Epithelial cell of esophagus (primary cell): Measurements from ENCODE around the gene TRIP10.

Experiments
- DNase-seq: peaks from one replicate; pipeline ENCODE4 v3.0.0; 2010; ENCODE audit warnings: low read depth
- H3K4me3 ChIP-seq: 2 replicates; pipeline ENCODE4 v1.5.1; 2011; ENCODE audit warnings: mild to moderate bottlenecking, low read length, control low read depth
- TF ChIP-seq, protein P1 (sequence below): IDR thresholded peaks from 2 replicates; pipeline ENCODE4 v1.5.1; 2011; ENCODE audit warnings: low read depth, mild to moderate bottlenecking, low read length, control low read depth, inconsistent platforms; ENCODE audit not compliant: insufficient read depth; ENCODE audit errors: missing control alignments

The TRIP10 gene

GRCh38 chr19:6716610-6716970 lies 22.9 kb upstream of the TRIP10 start:
- TF ChIP-seq, protein P1, sequence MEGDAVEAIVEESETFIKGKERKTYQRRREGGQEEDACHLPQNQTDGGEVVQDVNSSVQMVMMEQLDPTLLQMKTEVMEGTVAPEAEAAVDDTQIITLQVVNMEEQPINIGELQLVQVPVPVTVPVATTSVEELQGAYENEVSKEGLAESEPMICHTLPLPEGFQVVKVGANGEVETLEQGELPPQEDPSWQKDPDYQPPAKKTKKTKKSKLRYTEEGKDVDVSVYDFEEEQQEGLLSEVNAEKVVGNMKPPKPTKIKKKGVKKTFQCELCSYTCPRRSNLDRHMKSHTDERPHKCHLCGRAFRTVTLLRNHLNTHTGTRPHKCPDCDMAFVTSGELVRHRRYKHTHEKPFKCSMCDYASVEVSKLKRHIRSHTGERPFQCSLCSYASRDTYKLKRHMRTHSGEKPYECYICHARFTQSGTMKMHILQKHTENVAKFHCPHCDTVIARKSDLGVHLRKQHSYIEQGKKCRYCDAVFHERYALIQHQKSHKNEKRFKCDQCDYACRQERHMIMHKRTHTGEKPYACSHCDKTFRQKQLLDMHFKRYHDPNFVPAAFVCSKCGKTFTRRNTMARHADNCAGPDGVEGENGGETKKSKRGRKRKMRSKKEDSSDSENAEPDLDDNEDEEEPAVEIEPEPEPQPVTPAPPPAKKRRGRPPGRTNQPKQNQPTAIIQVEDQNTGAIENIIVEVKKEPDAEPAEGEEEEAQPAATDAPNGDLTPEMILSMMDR = no peak
- no peak overlapping the region for H3K4me3 ChIP-seq
- DNase-seq = no peak

- no peak for DNase-seq
- TF ChIP-seq, protein P1 = no peak
- H3K4me3 ChIP-seq = no peak overlapping the region
These were observed 22.4 kb upstream of the TRIP10 start for GRCh38 chr19:6717036-6717435.

GRCh38 chr19:6717441-6717971 lies 22.0 kb upstream of the TRIP10 start:
- DNase-seq = no peak
- H3K4me3 ChIP-seq = no peak overlapping the region
- TF ChIP-seq, protein P1 = no peak

GRCh38 chr19:6718111-6718740 lies 21.3 kb upstream of the TRIP10 start:
- DNase-seq = no peak
- H3K4me3 ChIP-seq = no peak overlapping the region
- TF ChIP-seq, protein P1 = no peak

DNA sequence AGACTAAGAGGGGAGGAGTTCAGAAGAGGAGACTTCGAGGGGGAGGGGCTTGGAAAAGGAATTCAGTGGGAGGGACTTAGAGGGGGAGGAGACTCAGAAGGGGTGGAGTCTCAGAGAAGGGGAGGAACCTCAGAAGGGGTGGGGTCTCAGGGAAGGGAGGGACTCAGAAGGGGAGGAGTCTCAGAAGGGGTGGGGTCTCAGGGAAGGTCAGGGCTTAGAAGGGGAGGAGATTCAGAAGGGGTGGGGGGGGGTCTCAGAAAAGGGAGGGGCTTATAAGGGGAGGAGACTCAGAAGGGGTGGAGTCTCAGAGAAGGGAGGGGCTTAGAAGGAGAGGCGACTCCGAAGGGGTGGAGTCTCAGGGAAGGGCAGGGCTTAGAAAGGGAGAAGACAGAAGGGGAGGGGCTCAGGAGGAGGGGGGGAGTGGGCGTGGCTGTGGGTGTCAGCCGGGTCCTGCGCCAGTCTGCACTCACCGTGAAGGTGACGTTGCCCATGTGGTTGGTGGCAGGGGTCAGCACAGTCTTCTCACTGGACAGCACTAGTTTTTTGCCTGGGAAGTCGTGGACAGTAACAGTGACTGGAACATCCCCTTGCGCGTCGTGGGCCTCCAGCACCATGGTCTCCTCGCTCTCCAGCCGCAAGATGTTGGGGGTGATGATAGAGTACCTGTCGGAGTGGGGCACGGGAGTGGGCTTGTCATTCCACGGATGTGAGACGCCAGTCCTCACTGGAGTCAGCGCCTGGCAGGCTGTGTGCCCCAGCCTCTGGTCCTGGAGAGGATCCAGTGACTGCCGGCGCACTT lies 20.5 kb upstream of the TRIP10 start:
- no peak overlapping the region for H3K4me3 ChIP-seq
- no peak for DNase-seq
- TF ChIP-seq, protein P1 = no peak

GRCh38 chr19:6719540-6719861 lies 20.0 kb upstream of the TRIP10 start:
- no peak overlapping the region for H3K4me3 ChIP-seq
- TF ChIP-seq, protein P1 = no peak
- DNase-seq = no peak
